ENCODE results near the gene DAPK2.

Gene DAPK2

DNA sequence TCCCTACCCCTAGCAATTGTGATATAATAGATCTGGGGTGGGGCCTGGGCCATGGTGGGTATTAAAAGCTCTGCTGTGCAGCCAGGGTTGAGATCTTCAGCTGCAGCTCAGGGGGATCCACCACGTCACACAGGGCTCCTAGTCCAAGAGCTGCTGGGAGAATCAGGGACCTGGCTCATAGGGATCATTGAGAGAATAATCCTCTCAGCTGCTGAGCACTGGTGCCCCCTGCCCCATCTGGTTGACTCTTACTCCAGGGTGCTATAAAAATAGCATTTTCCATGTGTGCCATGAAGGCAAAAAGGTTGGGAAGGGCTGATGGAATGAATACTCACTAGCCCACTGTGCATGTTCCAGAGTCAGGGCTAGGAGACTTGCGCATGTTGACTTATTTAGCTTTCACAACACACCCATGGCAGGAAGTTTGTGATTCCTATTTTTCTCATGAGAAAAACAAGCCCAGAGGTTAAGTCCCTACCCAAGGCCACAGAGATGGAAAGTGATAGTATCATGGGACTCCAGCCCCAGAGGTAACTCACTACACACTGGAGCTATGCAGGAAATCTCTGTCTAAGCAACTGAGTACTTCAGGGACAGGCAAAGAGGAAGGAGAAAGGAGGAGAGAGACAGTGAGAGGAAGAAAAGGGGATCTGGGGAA, 118.0 kb downstream of the DAPK2 start:
- H4K20me1 ChIP-seq (ENCODE audit: insufficient read depth) = no peaks in the 10 kb centered on the region
- H3K36me3 ChIP-seq (ENCODE audit: insufficient read depth) = no peaks in the 10 kb centered on the region
- H3K27ac ChIP-seq = no peak overlapping the region
- no peaks in the 10 kb centered on the region for H3K27me3 ChIP-seq (ENCODE audit: insufficient read depth, low read depth)
- no peak overlapping the region for H3K4me2 ChIP-seq
- no peak for TF ChIP-seq CTCF (conservative IDR thresholded peaks at IDR 0.05; ENCODE audit: low read depth, low read length)
- no peak overlapping the region for H3K9ac ChIP-seq
- H3K4me3 ChIP-seq (IDR thresholded peaks at IDR 0.05; ENCODE audit: insufficient read depth, low read depth, low read length) = no peak overlapping the region
- H3K79me2 ChIP-seq (ENCODE audit: insufficient read depth, low read depth) = no peaks in the 10 kb centered on the region
- H3K4me1 ChIP-seq (ENCODE audit: low read depth, poor library complexity, severe bottlenecking) = peaks cover 14% of the 10 kb centered on the region
- H2AFZ ChIP-seq (ENCODE audit: low read depth) = no peak overlapping the region

DNA sequence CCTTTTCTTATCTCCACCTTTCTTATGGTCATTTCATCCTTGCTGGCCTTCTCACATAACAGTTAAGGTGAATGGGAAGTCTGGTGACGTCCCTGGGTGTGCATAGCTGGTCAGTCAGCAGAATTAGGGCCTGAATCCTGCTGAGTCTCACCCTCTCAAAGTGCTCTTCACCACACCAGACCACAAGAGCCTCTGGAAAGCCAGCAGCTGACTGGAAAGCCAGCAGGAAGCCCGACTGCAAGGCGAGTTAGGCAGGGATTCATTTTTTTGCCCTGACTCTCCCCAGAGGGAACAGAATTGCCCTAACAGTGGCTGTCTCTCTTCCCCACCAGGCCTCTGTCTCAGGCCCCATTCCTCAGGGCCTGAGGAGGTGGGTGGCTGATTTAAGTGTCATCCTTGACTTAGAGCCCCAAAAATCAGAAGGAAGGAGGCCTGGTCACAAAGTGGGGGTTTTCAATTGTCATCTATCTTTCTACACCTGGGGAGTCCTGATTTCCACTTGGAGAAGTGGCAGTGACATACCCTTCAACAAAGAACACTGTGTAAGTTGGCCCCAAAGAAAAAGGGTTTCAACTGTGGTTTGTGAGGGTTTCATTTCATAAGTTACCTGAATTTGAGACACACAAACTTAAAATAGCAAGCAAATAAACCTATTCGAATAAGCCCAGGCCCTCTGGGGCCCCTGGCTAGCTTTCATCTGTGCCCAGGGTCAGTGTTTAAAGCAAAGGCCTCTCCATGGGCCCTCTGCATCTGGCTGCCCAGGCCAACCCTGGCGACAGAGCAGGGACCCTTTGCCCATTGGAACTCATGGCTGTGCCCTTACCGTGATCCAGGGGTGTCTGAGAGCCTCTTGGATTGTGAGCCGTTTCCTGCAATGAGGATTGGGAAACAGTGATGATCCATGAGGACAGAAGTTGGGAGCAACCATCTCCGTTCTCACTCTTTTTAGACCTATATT, 122.0 kb downstream of the DAPK2 start:
- H3K4me3 ChIP-seq (IDR thresholded peaks at IDR 0.05; ENCODE audit: insufficient read depth, low read depth, low read length) = no peak overlapping the region
- no peak overlapping the region for H3K27ac ChIP-seq
- H3K4me1 ChIP-seq (ENCODE audit: low read depth, poor library complexity, severe bottlenecking) = peaks cover 20% of the 10 kb centered on the region
- no peaks in the 10 kb centered on the region for H3K27me3 ChIP-seq (ENCODE audit: insufficient read depth, low read depth)
- H2AFZ ChIP-seq (ENCODE audit: low read depth) = no peak overlapping the region
- no peaks in the 10 kb centered on the region for H3K79me2 ChIP-seq (ENCODE audit: insufficient read depth, low read depth)
- no peak for TF ChIP-seq CTCF (conservative IDR thresholded peaks at IDR 0.05; ENCODE audit: low read depth, low read length)
- H3K4me2 ChIP-seq = peak overlapping the region; percentile 8; the same call in 1 of the 2 replicates
- no peaks in the 10 kb centered on the region for H3K36me3 ChIP-seq (ENCODE audit: insufficient read depth)
- H4K20me1 ChIP-seq (ENCODE audit: insufficient read depth) = no peaks in the 10 kb centered on the region
- H3K9ac ChIP-seq = no peak overlapping the region

DNA sequence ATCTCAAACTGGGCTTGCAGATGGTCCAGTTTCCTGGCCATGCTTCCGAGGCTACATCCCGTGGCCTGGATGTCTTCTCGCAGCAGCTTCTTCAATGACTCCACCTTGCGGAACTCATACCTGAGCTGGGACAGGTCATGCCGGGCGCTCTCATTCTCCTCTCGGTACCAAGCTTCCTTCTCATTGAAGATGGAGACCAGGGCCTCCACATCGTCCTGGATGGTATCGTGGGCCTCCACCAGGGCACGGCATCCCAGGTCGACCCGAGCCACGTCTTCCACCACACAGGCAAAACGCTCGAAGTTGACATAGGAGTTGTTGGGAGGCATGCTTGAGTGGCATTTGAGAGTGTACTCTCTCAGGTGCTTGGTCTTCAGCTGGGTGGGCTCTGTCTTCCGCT, 123.4 kb downstream of the DAPK2 start:
- Histone ChIP-seq H2AFZ (ENCODE audit: low read depth) (no peak overlapping the region), H3K79me2 (ENCODE audit: insufficient read depth, low read depth) (no peaks in the 10 kb centered on the region), H3K4me3 (IDR thresholded peaks at IDR 0.05; ENCODE audit: insufficient read depth, low read depth, low read length) (no peak overlapping the region), H3K27ac (no peak overlapping the region), H3K27me3 (ENCODE audit: insufficient read depth, low read depth) (no peaks in the 10 kb centered on the region), H4K20me1 (ENCODE audit: insufficient read depth) (no peaks in the 10 kb centered on the region), H3K4me2 (no peak overlapping the region), H3K9ac (no peak overlapping the region), H3K36me3 (ENCODE audit: insufficient read depth) (no peaks in the 10 kb centered on the region), H3K4me1 (ENCODE audit: low read depth, poor library complexity, severe bottlenecking) (peaks cover 20% of the 10 kb centered on the region)
- TF ChIP-seq CTCF (conservative IDR thresholded peaks at IDR 0.05; ENCODE audit: low read depth, low read length) = no peak

DNA sequence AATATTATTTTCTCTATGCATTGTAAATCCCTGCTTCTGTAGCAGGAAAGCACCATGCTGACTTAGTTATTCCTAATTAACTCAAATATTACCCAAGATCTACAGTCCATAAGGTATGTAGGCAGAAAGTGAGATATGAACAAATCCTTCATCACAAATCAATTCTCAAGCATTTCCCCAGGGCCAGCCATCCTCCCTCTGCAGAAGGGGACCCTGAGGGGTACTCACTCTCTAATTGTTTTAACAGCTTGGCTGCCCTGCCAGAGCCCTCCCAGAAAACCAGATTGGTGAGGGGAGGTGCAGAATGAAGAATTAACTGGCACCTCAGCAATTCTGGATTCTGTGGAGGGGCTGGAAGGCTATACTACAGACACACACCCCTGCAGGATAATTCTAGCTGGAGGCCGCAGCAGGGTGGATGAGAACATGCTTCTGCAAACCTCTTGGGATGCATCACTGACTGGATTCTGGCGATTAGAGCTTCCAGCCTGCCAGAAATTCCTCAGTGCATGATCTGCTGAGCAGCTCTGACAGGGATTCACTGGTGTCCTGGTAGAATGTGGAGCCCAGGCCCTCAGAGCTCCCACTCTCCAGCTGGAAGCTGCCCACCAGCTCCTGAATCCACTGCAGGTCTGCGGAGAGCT, 123.9 kb downstream of the DAPK2 start:
- Histone ChIP-seq H2AFZ (ENCODE audit: low read depth) (no peak overlapping the region), H3K4me3 (IDR thresholded peaks at IDR 0.05; ENCODE audit: insufficient read depth, low read depth, low read length) (no peak overlapping the region), H3K9ac (no peak overlapping the region), H3K4me2 (no peak overlapping the region), H3K27me3 (ENCODE audit: insufficient read depth, low read depth) (no peaks in the 10 kb centered on the region), H3K79me2 (ENCODE audit: insufficient read depth, low read depth) (no peaks in the 10 kb centered on the region), H3K4me1 (ENCODE audit: low read depth, poor library complexity, severe bottlenecking) (peaks cover 20% of the 10 kb centered on the region), H4K20me1 (ENCODE audit: insufficient read depth) (no peaks in the 10 kb centered on the region), H3K27ac (no peak overlapping the region), H3K36me3 (ENCODE audit: insufficient read depth) (no peaks in the 10 kb centered on the region)
- TF ChIP-seq CTCF (conservative IDR thresholded peaks at IDR 0.05; ENCODE audit: low read depth, low read length) = no peak

All from KMS-11 (cell line).